Smooth muscle cell of the brain vasculature (primary cell): ENCODE measurements around the gene NAIP.
"Not testable (repeated sequence)": the region's sequence is repeated elsewhere in the genome, so short reads cannot be mapped to it uniquely, and the experiment has no call there.

Source experiments
- DNase-seq: peaks from one replicate; pipeline ENCODE4 v3.0.0-alpha.2; 2012; ENCODE audit warnings: low read depth, low spot score

Gene NAIP

GRCh38 chr5:70925211-70925562 is 100.0 kb downstream of the NAIP start:
- not testable (repeated sequence) for DNase-seq
